GM23248 (cell line): ENCODE data around the gene MRLN.

Source experiments
- EZH2 ChIP-seq: fragments of 200-600 bp; sonication (generic); IDR thresholded peaks from 2 replicates; pipeline ENCODE4 v1.6.1; 2018; ENCODE audit warnings: antibody characterized with exemption, mild to moderate bottlenecking; ENCODE audit not compliant: insufficient read depth, poor library complexity, severe bottlenecking
- EZH2phosphoT487 ChIP-seq: fragments of 200-600 bp; sonication (generic); IDR thresholded peaks from 2 replicates; pipeline ENCODE4 v1.6.1; 2018; ENCODE audit warnings: antibody characterized with exemption, moderate library complexity, mild to moderate bottlenecking, low read depth; ENCODE audit not compliant: insufficient read depth

- TF ChIP-seq EZH2 (no peak), EZH2phosphoT487 (no peak)
Measured at GRCh38 chr10:59770689-59771088, 17.4 kb upstream of the MRLN start.
